Neural progenitor cell (in vitro differentiated cells): Measurements from ENCODE around the gene CREBBP. TPM values are rescaled to one million over a fixed set of nuclear protein-coding genes. Genes with fewer than 3 reads are reported as not detected.

ENCODE experiments used
- DNase-seq: peaks from one replicate; pipeline ENCODE4 v3.0.0-alpha.2; 2016; ENCODE audit warnings: low spot score
- H2AFZ ChIP-seq: fragments of 200-600 bp; sonication (generic); replicated peaks from 2 replicates; pipeline ENCODE4 v1.6.1; 2016; ENCODE audit warnings: antibody characterized with exemption
- H3F3A ChIP-seq: fragments of 200-600 bp; sonication (generic); 2 replicates; pipeline ENCODE4 v1.6.1; 2016; ENCODE audit warnings: antibody characterized with exemption, low read depth
- H3K27ac ChIP-seq: fragments of 200-600 bp; sonication (generic); 2 replicates; pipeline ENCODE4 v1.5.1; 2016; ENCODE audit warnings: mild to moderate bottlenecking
- H3K27me3 ChIP-seq: fragments of 200-600 bp; sonication (generic); 2 replicates; pipeline ENCODE4 v1.6.1; 2016; ENCODE audit warnings: mild to moderate bottlenecking, moderate library complexity
- H3K36me3 ChIP-seq: fragments of 200-600 bp; sonication (generic); 2 replicates; pipeline ENCODE4 v1.5.1; 2016
- H3K4me1 ChIP-seq: fragments of 200-600 bp; sonication (generic); 2 replicates; pipeline ENCODE4 v1.6.1; 2016; ENCODE audit warnings: mixed run types
- H3K4me2 ChIP-seq: fragments of 200-600 bp; sonication (generic); 2 replicates; pipeline ENCODE4 v1.6.1; 2016
- H3K4me3 ChIP-seq: fragments of 200-600 bp; sonication (generic); 2 replicates; pipeline ENCODE4 v1.5.1; 2016
- H3K79me2 ChIP-seq: fragments of 200-600 bp; sonication (generic); 2 replicates; pipeline ENCODE4 v1.6.1; 2016; ENCODE audit warnings: low read depth
- H3K9ac ChIP-seq: fragments of 200-600 bp; sonication (generic); 2 replicates; pipeline ENCODE4 v1.6.1; 2016
- H3K9me3 ChIP-seq: fragments of 200-600 bp; sonication (generic); 2 replicates; pipeline ENCODE4 v1.5.1; 2016; ENCODE audit warnings: low read depth
- H4K20me1 ChIP-seq: fragments of 200-600 bp; sonication (generic); 2 replicates; pipeline ENCODE4 v1.6.1; 2016; ENCODE audit warnings: low read depth
- H3K27ac Mint-ChIP-seq: 3 replicates; pipeline ENCODE4 v1.8.0; 2021; ENCODE audit warnings: mixed read lengths
- H3K27me3 Mint-ChIP-seq: 2 replicates; pipeline ENCODE4 v1.8.0; 2022; ENCODE audit warnings: low read depth, mild to moderate bottlenecking, inconsistent platforms, moderate library complexity, mixed read lengths; ENCODE audit not compliant: insufficient read depth
- H3K36me3 Mint-ChIP-seq: 3 replicates; pipeline ENCODE4 v1.8.0; 2021; ENCODE audit warnings: mixed read lengths
- H3K4me1 Mint-ChIP-seq: 3 replicates; pipeline ENCODE4 v1.8.0; 2021; ENCODE audit warnings: mixed read lengths
- H3K4me3 Mint-ChIP-seq: 3 replicates; pipeline ENCODE4 v1.8.0; 2021; ENCODE audit warnings: mild to moderate bottlenecking, moderate library complexity, mixed read lengths
- H3K9me3 Mint-ChIP-seq: 3 replicates; pipeline ENCODE4 v1.8.0; 2020; ENCODE audit warnings: mixed read lengths
- EZH2 ChIP-seq: fragments of 200-600 bp; sonication (generic); IDR thresholded peaks from 2 replicates; pipeline ENCODE4 v1.6.1; 2017; ENCODE audit warnings: antibody characterized with exemption, mild to moderate bottlenecking, moderate library complexity
- EZH2phosphoT487 ChIP-seq: fragments of 200-600 bp; sonication (generic); IDR thresholded peaks from 2 replicates; pipeline ENCODE4 v1.6.1; 2017; ENCODE audit warnings: antibody characterized with exemption
- total RNA-seq: library from RNA; depleted of rRNA; stranded (reverse); fragments of >200 nt; gene quantifications from 2 replicates; pipeline ENCODE4 v1.2.3, GENCODE V29; 2015; ENCODE audit warnings: low replicate concordance
- TF ChIP-seq, protein P1 (sequence below): fragments of 200-600 bp; sonication (generic); IDR thresholded peaks from 2 replicates; pipeline ENCODE4 v1.5.1; 2017; ENCODE audit warnings: antibody characterized with exemption, mild to moderate bottlenecking

The CREBBP gene
- total RNA-seq, 1 donor from 2014 or later, result 60.6 TPM

DNA sequence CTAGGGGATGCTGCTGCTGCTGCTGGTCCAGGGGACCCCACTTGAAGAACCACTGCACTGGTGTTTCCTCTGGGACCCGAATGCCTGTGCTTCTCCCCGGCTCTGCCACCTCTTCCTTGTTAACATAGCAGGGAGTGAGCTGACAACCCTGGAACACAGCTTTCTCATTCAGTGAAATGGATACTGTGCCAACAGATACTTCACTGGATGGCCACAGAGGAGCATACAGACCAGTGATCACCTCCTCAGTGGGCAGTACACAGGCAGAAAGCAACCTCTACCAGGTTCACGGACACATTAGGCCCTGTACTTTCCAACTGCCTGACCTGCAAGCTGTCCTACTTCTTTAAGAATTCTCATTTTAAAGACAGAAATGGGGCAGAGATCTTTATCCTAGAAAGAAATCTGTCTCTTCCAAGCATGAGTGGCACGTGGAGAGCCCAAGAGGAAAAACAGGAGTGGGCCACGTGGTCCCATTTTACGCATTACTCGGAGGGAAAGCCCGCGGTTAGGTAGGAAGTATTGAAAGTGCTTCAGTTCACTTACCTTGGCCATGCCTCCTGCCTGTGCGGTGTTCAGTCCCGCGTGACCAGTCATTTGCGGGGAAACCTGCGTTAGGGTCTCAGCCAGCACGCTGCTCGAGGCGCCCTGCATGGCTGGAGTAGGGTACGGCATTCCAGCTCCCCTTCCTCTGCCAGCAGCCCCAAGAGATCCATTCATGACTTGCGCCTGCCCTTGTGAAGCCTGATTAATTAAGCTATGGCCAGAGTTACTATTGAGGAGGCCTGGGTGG, 30.6 kb downstream of the CREBBP start:
- Mint-ChIP-seq H3K36me3 (peaks cover 45% of the 10 kb centered on the region), H3K9me3 (peaks cover 2% of the 10 kb centered on the region), H3K4me1 (no peaks in the 10 kb centered on the region), H3K4me3 (no peak overlapping the region), H3K27me3 (no peaks in the 10 kb centered on the region), H3K27ac (no peak overlapping the region)
- H3K9ac ChIP-seq, result no peak overlapping the region
- H3F3A ChIP-seq, result peaks cover 6% of the 10 kb centered on the region
- H3K4me1 ChIP-seq, result no peaks in the 10 kb centered on the region
- TF ChIP-seq, protein P1, sequence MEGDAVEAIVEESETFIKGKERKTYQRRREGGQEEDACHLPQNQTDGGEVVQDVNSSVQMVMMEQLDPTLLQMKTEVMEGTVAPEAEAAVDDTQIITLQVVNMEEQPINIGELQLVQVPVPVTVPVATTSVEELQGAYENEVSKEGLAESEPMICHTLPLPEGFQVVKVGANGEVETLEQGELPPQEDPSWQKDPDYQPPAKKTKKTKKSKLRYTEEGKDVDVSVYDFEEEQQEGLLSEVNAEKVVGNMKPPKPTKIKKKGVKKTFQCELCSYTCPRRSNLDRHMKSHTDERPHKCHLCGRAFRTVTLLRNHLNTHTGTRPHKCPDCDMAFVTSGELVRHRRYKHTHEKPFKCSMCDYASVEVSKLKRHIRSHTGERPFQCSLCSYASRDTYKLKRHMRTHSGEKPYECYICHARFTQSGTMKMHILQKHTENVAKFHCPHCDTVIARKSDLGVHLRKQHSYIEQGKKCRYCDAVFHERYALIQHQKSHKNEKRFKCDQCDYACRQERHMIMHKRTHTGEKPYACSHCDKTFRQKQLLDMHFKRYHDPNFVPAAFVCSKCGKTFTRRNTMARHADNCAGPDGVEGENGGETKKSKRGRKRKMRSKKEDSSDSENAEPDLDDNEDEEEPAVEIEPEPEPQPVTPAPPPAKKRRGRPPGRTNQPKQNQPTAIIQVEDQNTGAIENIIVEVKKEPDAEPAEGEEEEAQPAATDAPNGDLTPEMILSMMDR, result no peak
- H3K4me3 ChIP-seq, result no peak overlapping the region
- peaks cover 67% of the 10 kb centered on the region for H4K20me1 ChIP-seq
- DNase-seq, result no peak
- H3K4me2 ChIP-seq, result no peak overlapping the region
- H3K79me2 ChIP-seq, result peaks cover 96% of the 10 kb centered on the region
- H3K27ac ChIP-seq, result peak overlapping the region; percentile 29
- H3K9me3 ChIP-seq, result no peaks in the 10 kb centered on the region
- no peaks in the 10 kb centered on the region for H3K27me3 ChIP-seq
- H2AFZ ChIP-seq, result no peak overlapping the region
- H3K36me3 ChIP-seq, result no peaks in the 10 kb centered on the region

DNA sequence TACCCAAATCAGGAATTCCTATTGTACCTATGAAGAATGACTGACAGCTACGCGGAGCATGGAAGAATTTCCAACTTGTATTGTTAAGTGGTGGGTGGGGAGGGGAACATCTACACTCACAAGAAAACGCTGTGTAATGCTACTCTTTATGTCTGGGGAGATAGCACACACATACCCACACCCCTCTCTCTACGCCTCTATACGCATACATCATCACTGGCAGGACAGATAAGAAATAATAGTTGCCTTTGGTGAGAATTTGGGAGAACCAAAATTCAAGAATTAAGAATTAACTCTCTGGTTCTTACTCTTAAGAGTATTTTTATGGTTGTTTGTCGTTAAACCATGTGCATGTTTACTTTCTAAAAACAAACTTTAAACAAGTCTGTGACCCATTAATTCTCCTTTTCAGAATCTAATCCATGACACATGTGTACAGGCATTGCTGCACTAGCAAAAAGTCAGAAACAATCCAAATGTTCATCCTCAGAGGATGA, 33.9 kb downstream of the CREBBP start:
- Histone ChIP-seq H3K36me3 (no peaks in the 10 kb centered on the region), H3K4me2 (no peak overlapping the region), H3K27ac (no peak overlapping the region), H3K4me3 (no peak overlapping the region), H3K9me3 (no peaks in the 10 kb centered on the region), H3K79me2 (peaks cover 95% of the 10 kb centered on the region), H3K9ac (no peak overlapping the region), H3K4me1 (peaks cover 3% of the 10 kb centered on the region), H3K27me3 (no peaks in the 10 kb centered on the region), H2AFZ (no peak overlapping the region), H4K20me1 (peaks cover 68% of the 10 kb centered on the region), H3F3A (peaks cover 6% of the 10 kb centered on the region)
- H3K27me3 Mint-ChIP-seq, result no peaks in the 10 kb centered on the region
- no peak overlapping the region for H3K27ac Mint-ChIP-seq
- no peaks in the 10 kb centered on the region for H3K4me1 Mint-ChIP-seq
- no peak overlapping the region for H3K4me3 Mint-ChIP-seq
- H3K36me3 Mint-ChIP-seq, result peaks cover 36% of the 10 kb centered on the region
- H3K9me3 Mint-ChIP-seq, result peaks cover 4% of the 10 kb centered on the region
- DNase-seq, result no peak
- TF ChIP-seq, protein P1, result no peak
- TF ChIP-seq EZH2, result no peak
- TF ChIP-seq EZH2phosphoT487, result no peak

DNA sequence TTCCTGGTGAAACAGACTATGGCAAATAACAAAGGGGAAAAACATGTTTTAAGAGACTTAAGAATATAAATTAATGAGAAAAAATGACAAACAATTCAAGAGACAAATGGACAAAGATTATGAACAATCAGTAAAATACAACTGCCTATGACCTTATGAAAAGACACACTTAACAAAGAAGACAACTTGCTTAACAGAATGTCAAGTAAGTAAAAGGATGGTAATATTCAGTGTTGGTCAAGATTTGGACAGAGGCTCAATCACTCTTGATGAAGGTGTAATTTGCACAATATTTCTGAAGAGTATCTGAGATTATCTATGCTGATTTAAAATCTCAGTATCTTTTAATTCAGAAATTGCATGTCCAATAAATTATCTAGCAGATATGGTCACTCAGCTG, 34.4 kb downstream of the CREBBP start:
- no peak overlapping the region for H3K9ac ChIP-seq
- H3F3A ChIP-seq, result peaks cover 6% of the 10 kb centered on the region
- no peaks in the 10 kb centered on the region for H3K27me3 ChIP-seq
- H3K4me3 ChIP-seq, result no peak overlapping the region
- Mint-ChIP-seq H3K27ac (no peak overlapping the region), H3K36me3 (peaks cover 36% of the 10 kb centered on the region), H3K9me3 (peaks cover 4% of the 10 kb centered on the region), H3K27me3 (no peaks in the 10 kb centered on the region), H3K4me1 (no peaks in the 10 kb centered on the region), H3K4me3 (no peak overlapping the region)
- H3K4me2 ChIP-seq, result no peak overlapping the region
- peaks cover 95% of the 10 kb centered on the region for H3K79me2 ChIP-seq
- H3K36me3 ChIP-seq, result no peaks in the 10 kb centered on the region
- no peak overlapping the region for H2AFZ ChIP-seq
- no peak overlapping the region for H3K27ac ChIP-seq
- H4K20me1 ChIP-seq, result peaks cover 73% of the 10 kb centered on the region
- TF ChIP-seq EZH2phosphoT487 (no peak), EZH2 (no peak)
- TF ChIP-seq, protein P1, result no peak
- DNase-seq, result no peak
- peaks cover 3% of the 10 kb centered on the region for H3K4me1 ChIP-seq
- no peaks in the 10 kb centered on the region for H3K9me3 ChIP-seq
